ENCODE data around the gene ERGIC1.

DNA sequence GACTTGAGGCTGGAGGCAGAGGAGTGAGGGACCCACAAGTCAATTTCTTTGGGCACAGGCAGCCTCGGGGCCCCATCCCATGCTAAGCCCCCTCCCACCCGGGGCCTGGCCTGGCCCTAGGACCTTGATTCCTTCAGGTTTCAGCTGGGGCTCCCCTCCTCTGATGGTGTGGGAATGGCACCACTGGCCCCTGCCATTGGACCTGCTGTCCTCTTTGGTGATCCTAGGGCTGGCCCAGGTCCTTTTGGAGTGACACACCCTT, 10.5 kb downstream of the ERGIC1 start:
- TF ChIP-seq, protein P1, sequence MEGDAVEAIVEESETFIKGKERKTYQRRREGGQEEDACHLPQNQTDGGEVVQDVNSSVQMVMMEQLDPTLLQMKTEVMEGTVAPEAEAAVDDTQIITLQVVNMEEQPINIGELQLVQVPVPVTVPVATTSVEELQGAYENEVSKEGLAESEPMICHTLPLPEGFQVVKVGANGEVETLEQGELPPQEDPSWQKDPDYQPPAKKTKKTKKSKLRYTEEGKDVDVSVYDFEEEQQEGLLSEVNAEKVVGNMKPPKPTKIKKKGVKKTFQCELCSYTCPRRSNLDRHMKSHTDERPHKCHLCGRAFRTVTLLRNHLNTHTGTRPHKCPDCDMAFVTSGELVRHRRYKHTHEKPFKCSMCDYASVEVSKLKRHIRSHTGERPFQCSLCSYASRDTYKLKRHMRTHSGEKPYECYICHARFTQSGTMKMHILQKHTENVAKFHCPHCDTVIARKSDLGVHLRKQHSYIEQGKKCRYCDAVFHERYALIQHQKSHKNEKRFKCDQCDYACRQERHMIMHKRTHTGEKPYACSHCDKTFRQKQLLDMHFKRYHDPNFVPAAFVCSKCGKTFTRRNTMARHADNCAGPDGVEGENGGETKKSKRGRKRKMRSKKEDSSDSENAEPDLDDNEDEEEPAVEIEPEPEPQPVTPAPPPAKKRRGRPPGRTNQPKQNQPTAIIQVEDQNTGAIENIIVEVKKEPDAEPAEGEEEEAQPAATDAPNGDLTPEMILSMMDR (IDR thresholded peaks at IDR 0.05): no peak
- no peak for TF ChIP-seq POLR2A (IDR thresholded peaks at IDR 0.05)

All from gastroesophageal sphincter (tissue), 3 donors.